Measurements from ENCODE around the gene SFXN1.
"Not testable (repeated sequence)": the region's sequence is repeated elsewhere in the genome, so short reads cannot be mapped to it uniquely, and the experiment has no call there.

SFXN1 gene, protein sequence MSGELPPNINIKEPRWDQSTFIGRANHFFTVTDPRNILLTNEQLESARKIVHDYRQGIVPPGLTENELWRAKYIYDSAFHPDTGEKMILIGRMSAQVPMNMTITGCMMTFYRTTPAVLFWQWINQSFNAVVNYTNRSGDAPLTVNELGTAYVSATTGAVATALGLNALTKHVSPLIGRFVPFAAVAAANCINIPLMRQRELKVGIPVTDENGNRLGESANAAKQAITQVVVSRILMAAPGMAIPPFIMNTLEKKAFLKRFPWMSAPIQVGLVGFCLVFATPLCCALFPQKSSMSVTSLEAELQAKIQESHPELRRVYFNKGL

DNA sequence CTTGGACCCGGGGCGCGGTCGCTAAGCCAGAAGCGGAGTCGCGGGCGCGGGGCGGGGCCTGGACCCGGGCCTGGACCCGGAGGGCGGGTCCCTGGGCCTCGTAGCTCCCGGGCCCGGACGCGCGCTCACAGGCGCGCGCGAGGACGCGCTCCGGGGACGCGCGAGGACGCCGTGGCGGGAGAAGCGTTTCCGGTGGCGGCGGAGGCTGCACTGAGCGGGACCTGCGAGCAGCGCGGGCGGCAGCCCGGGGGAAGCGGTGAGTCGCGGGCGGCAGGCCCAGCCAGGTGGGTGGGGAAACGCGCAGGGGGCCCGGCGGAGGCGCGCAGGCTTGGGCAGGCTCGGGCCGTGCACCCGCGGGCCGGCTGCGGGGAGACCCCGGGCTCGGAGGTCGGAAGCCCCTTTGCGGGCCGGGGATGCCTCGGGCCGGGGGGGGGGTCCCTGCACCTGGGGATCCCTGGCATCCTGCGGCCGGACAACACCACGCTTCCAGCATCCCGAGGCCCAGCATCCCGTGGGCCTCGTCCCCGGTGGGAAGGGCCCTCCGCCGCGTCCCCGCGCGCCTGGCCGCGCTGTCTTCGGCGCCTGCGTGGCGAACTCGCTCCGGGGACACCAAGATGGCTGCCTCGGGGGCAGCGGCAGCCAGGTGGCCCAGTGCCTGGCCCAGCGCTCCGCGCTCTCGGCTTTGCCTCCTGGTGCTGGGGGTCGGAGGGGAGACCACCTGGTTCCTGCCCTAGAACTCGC, at the start of gene SFXN1:
Gene SFXN1, plus strand, starts transcription at position 177 of the 741 bp plus-strand sequence. CDS start 13,544 bp downstream, outside the sequence.
- peak; percentile 75 for DNase-seq (ENCODE audit: low spot score)

DNA sequence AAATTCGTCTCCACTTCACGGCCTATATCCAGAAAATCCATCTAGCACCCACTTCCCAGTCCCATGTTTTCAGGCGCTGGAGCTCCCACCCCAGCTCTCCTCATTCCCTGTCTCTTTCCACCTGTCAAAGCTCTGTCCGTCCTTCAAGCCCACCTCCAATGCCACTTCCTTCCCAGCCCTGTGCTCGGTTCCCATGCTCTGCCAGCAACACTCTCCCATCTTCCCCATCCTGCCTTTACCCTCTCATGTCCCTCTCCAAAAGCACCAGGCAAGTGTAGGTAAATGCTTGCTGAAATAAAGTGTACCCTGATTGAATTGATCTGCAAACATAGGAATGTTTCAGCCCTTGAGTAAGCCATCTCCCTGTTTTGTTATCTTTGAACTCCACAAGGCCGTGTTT, 43.6 kb upstream of the SFXN1 start:
- no peak for DNase-seq (ENCODE audit: low spot score)

DNA sequence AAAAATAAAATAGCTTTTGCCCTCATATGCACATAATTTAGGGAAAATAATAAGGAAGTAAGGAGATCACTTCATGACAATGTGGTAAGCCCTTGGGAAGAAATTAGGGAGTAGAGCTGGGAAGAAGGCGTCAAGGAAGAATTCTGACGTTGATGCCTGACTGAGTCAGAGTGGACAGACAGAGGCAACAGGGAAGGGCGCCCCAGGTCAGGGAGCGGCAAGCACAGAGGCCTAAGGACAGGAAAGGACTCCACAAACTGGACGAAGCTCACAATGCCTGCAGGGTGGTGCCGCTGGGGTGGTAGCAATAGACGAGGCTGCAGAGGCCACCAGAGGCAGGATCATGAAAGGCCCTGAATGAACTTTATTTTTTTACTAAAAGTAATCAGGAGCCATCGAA, 42.0 kb upstream of the SFXN1 start:
- DNase-seq (ENCODE audit: low spot score), result no peak

DNA sequence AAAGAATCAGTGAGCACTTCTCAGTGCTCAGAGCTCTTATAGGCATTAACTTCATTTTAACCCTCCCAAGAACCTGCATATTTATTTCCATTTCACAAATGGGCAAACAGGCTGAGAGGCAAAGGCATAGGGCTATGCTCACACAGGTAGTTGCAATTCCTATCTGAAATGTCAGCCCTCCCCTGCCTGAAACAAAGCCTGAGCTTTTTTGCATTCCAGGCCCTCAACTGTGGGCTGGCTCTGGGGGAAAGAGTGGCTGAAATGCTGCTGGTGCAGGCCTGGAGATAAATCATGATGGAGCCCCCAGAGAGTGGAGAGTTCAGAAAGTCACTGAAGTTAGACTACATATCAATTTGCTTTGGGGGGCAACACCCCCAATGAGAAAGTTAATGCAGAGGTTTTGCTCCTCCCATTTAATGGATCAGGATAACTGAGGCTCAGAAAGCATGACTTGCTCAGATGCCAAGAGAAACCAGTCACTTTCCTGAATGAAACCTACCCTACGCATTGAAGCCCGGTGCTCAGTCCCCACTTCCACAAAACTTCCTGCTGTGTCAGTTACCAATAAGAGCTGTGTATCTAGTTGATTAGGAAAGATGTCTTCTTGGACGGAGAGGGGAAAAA, 40.0 kb upstream of the SFXN1 start:
- no peak for DNase-seq (ENCODE audit: low spot score)

DNA sequence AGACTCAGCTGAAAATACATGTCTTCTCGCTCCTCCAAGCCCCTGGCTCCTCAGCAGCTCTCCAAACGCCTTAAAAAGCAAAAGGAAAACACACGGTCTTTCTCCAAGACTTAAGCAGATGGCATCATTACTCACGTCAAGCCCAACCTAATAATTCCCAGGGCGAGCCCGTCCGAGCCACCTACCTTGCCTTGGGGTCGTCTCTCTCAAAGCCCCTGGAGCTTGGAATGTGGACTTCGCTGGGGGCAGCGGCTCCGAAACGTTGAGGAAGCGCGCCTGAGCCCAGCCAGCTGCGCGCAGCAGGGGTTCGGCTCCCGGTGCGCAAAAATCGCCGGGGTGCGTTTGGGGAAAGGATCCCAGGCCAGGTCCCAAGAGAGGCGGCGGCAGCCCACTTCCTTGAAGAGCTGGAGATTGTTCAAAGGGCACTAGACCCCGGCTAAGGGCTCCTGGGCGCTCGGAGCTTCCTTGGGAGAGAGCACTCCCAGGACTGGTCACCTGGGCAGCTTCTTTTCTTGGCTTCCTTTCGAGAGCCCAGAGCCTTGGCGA, 34.8 kb upstream of the SFXN1 start:
- no peak for DNase-seq (ENCODE audit: low spot score)

DNA sequence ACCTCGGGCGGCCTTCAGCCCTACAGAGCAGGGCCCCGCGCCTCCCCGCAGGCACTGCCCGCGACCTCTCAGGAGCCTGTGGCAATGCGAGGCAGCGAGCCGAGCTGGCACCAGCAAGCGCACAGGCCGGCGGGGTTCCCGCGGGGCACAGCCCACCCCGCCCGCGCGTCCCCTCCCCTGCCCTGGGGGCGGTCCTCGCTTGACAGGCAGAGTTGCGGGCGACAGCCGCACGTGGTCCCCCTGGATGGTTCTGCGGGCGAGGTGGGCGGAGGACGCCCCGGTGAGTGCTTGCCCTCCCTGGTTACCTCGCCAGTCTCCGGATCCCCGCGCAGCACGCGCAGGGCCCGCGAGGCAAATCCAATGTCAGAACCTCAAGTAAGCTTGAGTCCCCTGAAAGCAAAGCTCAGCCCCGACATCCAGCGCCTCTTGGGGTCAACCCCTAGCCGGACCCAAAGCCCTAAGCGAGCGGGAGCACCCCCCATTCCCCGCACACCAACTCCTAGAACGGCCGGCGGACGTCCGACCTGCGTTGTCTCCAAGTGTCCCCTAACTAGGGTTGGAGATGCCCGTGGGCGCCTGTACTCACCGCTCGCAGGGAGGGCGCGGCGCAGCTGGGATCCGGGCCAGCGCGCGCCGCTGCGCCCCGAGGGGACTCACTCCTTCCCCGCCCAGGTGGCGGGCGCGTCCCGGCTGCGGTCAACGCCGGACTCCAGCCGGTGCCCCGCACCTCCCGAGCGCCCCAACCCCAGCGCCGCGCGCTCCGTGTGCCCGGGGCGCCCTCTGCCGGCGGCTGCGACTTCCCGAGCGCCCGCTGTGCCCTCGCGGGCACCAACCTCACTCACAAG, 34.1 kb upstream of the SFXN1 start, which contains the start of gene DRD1:
Gene DRD1, minus strand, starts transcription at position 123 of the 845 bp plus-strand sequence. CDS start 1,083 bp downstream, outside the sequence.
- no peak for DNase-seq (ENCODE audit: low spot score)

DNA sequence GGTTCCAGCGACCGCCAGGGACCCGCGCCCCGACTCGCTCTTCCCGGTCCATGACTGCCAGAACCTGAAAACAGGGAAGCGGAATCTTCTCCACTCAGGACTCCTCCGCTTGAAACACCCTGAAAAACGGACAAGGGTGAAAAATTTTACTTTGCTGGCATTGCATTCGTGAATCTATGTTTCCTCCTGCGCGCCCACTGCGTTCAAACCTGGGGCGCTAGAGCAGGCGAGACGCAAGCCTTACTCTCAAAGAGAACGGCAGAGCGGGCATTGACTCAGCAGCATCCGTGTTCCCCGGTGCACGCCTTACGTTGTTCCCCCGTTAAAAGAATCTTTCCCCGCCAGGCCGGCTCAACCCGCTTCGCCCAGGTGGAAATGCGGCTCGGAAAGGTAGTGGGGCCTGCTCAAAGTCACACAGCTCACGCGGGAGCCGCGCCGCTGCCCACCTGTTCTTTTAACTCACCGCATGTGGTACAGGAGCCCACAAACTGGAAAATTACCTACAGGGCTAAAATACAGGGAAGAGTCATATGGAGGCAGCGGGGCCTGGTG, 33.4 kb upstream of the SFXN1 start:
- no peak for DNase-seq (ENCODE audit: low spot score)

DNA sequence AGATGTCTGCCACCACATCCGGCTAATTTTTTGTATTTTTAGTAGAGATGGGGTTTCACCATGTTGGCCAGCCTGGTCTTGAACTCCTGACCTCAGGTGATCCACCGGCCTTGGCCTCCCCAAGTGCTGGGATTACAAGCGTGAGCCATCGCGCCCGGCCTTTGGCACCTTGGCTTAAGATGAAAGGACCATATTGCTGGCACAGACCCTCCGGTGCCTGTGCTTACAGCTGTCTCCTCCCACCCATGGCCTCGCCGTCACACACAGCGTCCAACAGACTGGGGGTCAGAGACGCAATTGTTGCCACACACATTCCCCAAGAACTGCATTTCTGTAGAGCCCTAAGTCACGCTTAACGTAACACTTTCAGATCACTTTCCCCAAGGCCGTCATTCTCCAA, 32.0 kb upstream of the SFXN1 start:
- not testable (repeated sequence) for DNase-seq (ENCODE audit: low spot score)

DNA sequence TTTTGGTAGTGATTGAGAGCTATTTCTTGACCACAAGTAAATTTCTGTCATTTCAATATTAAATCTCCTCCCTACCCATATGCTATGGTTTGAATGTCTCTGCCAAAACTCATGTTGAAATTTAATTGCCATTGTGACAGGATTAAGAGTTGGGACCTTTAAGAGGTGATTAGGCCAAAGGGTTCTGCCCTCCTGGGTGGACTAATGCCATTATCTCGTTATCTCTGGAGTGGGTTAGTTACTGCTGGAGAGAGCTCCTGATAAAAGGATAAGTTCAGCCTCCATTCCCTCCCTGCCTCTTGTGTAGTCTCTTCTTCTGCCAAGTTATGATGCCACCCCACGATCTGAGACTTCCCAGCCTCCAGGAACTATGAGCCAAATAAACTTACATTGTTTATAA, 30.8 kb upstream of the SFXN1 start:
- DNase-seq (ENCODE audit: low spot score), result no peak

DNA sequence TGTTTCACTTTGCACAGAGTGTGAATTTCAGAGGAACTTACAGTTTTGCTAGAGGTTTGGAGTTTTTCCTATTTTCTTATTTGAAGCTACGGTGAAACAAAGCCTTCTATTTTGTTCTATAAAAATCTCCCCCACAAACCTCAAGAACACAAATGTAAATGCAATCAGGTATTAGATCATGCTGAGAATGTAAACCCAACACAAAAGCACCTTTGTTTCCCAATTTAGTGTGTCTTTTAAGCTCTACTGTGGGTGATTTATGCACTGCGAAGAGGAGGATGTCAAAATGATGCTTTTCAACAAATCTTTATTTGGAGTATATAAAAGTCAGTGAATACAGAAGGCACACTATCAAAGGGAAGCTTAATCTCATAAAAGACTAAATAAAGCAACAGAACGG, 30.1 kb upstream of the SFXN1 start:
- DNase-seq (ENCODE audit: low spot score), result no peak

DNA sequence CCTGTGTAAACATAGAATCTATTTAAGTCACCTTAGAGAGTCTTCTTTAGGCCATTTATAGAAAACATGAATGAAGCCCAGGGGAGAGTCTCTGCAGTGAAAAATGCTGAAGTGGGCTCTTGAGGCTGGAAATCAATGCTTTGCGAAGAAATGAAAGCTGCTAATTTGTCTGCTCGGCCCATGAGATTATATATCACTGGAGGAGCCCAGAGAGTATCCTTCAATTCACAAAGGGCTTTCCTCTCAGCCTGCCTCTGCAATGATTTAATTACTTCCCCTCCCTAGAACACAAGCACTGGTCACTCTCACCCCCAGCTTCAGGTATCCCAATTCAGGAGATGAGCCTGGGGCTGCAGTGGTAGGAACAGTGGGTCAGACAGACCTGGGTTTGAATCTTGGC, 26.2 kb upstream of the SFXN1 start:
- no peak for DNase-seq (ENCODE audit: low spot score)

DNA sequence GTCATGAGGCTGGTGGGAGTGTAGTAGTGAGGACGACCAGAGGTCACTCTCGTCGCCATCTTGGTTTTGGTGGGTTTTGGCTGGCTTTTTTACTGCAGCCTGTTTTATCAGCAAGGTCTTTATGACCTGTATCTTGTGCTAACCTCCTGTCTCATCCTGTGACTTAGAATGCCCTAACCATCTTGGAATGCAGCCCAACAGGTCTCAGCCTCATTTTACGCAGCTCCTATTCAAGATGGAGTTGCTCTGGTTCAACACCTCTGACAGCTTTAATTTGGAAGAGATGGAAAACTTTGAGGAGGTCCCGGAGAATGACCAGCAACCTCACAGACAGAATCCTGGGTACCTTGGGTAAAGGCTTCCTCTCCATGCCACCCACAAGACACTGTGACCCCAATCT, 24.0 kb upstream of the SFXN1 start:
- not testable (repeated sequence) for DNase-seq (ENCODE audit: low spot score)

DNA sequence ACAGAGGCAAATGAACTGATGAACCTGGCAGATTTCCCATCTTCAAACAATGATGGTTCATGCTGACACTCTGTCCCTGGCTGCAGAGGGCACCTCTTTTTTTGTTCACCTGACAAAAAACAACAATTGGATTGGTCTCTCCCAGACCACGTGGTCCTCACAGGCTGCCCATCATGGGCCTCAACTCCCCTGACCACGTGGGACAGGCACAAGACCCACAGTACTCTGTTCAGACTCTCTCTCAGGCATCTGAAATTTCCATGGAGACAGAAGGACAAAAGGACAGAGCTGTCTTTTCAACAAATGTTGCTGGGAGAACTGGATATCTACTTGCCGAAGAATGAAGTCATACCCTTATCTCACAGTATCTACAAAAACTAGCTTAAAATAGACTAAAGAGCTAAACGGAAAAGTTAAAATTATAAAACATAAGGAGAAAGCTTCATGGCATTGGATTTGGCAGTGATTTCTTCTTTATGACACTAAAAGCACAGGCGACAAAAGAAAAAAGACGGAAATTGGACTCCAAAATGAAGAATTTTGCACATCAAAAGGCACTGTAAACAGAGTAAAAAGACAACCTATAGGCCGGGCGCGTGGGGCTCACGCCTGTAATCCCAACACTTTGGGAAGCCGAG, 22.1 kb upstream of the SFXN1 start:
- no peak for DNase-seq (ENCODE audit: low spot score)

DNA sequence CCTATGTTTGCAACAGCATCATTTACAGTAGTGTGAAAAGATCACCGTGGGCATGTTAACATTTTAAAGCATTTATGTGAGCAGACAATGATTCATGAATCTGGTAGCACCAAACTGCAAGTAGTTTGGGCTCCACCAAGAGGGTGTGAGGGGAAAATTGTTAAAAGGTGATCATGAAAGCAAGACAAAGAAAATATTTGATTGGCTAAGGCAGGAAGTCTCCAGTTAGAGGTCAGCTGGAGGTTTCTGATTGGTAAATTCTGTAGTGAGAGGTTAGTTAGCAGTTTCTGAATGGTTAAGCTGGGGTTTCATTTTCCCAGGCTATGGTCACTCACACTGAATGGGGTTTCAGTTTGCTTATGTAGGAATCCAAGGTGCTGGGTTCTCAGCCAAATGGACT, 20.9 kb upstream of the SFXN1 start:
- DNase-seq (ENCODE audit: low spot score), result peak; percentile 59

DNA sequence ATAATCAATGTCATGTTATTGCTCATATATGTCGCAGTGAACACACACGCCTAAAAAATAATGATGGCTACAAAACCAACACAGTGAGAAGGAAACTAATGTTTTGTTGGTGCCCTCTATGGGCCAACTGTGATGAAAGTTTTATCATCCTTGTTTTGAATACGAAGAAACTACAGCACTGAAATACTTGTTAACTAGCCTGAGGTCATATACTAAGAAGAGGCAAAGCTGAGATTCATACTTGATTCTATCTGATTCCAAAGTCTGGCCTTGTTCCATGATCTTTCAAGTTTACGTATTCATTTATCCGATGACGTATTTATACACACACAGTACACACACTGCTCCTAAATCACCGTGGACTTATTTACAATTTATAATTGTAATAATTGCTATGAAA, 18.2 kb upstream of the SFXN1 start:
- peak; percentile 30 for DNase-seq (ENCODE audit: low spot score)

DNA sequence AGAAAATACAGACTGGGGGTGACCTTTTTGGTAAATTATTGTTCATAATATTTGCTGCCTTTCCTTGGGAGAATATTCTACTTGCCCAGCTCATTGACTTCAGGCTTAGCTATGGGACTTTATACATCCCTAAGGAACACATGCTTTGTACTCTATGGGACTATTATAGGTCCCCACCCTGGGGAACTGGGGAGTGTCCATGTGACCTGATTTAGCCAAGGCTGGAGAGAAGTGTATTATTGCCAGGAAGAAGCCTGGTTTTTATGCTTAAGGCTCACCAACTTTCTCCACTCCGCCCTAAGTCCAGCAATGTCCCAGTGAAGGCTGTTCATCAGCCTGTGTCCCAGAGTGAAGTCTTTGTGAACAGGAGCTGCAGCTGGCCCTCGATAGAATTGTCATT, 17.8 kb upstream of the SFXN1 start:
- no peak for DNase-seq (ENCODE audit: low spot score)

DNA sequence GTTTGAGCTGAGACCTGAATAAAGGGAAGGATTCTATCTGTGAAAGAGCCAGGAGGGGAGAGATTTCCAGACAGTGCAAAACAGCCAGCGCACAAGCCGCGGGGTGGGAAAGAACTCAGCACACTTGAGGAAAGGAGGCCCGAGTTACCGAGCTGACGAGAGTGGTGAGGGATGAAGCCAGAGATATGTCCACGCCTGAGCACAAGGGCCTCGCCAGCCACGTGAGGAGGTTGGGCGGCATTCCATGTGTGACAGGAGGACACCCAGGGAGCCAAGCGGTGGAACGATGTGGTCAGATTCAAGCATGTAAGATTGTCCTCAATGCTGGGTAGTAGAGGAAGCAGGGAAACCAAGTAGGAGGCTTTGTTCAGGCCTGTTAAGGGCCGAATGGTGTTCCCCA, 17.0 kb upstream of the SFXN1 start:
- no peak for DNase-seq (ENCODE audit: low spot score)

DNA sequence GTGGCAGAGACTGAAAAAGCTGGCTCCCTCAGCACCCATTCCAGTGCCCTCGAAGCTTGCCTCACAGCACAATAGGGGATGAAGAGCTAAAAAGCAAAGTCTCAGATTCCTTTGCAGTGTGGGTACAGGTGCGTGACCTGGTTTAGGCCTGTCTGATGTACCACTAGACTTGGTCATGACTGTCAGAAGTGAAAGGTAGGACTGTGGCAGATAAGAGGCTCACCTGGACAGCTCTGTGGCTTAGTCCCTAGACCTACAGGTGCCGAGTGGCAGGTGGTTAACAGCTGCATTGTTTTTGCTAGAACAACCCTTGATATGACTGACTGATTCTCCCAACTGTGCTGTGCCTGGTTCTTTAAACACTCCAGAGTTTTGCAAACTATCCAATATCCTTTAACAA, 14.7 kb upstream of the SFXN1 start:
- DNase-seq (ENCODE audit: low spot score), result no peak

DNA sequence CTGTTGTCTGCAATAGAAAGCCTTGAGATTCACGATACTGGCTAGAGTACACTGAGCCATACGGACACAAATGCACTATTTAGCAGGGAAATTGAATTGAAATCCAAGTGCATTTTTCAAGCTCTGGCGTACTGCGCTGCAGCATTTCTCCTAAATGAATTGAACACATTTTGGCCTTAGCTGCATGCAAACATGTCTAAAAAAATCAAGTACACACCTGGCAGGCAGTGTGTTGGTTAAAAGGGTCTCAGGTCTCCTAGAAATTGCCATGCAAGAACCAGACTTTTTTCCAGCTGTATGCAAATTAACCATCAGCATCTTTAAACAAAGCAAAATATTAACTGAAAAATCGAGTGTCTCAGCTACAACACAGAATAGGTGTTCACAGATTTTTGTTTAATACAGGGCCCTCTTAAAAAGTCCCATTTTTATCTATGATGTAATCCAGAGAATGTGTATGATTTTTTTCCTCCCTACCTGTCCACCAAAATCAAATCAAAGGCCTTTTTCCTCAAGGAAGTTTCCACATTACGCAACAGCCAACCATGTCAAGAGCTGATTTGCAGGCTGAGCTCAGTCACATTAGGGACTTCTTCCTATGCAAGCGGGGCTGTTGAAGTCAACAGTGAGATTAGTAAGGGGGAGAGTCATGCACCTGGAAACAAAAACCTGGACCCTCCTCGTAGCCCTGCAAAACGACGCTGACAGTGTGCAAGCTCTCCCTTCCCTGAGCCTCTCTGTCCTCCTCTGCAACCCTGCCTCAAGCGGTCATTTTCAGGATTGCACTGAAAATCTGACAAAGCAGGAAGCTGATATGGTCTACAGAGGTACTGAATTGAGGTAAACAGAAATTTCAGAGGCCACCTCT, 14.1 kb upstream of the SFXN1 start:
- peak; percentile 58 for DNase-seq (ENCODE audit: low spot score)

DNA sequence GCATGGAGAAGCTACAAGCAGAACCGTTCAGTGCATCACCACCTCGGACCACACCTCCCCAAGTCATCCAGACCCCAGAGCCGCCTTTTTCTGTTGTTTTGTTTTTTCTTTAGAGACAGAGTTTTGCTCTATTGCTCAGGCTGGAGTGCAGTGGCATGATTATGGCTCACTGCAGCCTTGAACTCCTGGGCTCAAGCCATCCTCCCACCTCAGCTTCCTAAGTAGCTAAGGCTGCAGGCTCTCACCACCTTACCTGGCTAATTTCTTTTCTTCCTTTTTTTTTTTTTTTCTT, 13.5 kb upstream of the SFXN1 start:
- no peak for DNase-seq (ENCODE audit: low spot score)

Measured in RKO (cell line).